Measurements from ENCODE around the gene MYL5.

DNA sequence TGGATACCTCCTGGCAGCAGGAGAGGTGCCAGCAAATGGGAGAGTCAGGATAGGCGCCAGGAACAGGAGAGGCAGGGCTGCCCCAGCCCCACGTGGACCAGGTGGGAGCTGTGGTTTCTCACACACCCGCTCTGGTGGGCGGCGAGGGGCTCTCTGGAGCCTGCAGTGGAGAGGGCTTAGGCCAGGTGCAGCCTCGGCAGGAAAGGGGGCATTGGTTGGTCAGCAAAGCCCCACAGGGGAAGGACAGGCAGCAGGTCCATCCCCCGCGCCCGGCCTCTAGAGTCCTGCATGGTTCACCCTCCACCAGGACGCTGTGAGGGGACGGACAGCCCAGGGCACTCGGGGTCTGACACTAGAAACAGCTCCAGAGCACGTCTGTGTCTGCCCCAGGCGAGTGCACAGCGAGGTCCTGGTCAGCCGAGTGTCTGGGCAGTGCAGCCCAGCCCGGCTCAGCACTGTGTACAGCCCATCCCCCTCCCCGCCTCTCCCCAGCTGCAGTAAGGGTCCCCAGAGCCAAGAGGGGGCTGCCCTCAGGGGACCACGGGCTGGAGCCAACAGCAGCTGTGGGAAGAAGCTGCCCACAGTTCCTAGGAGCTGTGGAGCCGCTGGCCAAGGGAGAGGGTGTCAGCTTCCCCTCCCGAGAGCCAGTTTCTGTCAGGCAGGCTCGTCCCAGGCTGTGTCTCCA is 8.4 kb upstream of the MYL5 start:
- TF ChIP-seq GLIS3 (CRISPR knock-in tag; IDR thresholded peaks at IDR 0.05) (no peak), ARNTL (CRISPR knock-in tag; IDR thresholded peaks at IDR 0.05; ENCODE audit: borderline replicate concordance, low read depth) (no peak), CSDC2 (CRISPR knock-in tag; IDR thresholded peaks at IDR 0.05) (no peak), ZC3H10 (CRISPR knock-in tag; IDR thresholded peaks at IDR 0.05) (no peak), TOX (CRISPR knock-in tag; IDR thresholded peaks at IDR 0.05; ENCODE audit: borderline replicate concordance) (no peak)
- TF ChIP-seq, protein P1, sequence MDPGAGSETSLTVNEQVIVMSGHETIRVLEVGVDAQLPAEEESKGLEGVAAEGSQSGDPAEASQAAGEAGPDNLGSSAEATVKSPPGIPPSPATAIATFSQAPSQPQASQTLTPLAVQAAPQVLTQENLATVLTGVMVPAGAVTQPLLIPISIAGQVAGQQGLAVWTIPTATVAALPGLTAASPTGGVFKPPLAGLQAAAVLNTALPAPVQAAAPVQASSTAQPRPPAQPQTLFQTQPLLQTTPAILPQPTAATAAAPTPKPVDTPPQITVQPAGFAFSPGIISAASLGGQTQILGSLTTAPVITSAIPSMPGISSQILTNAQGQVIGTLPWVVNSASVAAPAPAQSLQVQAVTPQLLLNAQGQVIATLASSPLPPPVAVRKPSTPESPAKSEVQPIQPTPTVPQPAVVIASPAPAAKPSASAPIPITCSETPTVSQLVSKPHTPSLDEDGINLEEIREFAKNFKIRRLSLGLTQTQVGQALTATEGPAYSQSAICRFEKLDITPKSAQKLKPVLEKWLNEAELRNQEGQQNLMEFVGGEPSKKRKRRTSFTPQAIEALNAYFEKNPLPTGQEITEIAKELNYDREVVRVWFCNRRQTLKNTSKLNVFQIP (CRISPR knock-in tag; IDR thresholded peaks at IDR 0.05; ENCODE audit: borderline replicate concordance, low read depth): no peak
- TF ChIP-seq, protein P2, sequence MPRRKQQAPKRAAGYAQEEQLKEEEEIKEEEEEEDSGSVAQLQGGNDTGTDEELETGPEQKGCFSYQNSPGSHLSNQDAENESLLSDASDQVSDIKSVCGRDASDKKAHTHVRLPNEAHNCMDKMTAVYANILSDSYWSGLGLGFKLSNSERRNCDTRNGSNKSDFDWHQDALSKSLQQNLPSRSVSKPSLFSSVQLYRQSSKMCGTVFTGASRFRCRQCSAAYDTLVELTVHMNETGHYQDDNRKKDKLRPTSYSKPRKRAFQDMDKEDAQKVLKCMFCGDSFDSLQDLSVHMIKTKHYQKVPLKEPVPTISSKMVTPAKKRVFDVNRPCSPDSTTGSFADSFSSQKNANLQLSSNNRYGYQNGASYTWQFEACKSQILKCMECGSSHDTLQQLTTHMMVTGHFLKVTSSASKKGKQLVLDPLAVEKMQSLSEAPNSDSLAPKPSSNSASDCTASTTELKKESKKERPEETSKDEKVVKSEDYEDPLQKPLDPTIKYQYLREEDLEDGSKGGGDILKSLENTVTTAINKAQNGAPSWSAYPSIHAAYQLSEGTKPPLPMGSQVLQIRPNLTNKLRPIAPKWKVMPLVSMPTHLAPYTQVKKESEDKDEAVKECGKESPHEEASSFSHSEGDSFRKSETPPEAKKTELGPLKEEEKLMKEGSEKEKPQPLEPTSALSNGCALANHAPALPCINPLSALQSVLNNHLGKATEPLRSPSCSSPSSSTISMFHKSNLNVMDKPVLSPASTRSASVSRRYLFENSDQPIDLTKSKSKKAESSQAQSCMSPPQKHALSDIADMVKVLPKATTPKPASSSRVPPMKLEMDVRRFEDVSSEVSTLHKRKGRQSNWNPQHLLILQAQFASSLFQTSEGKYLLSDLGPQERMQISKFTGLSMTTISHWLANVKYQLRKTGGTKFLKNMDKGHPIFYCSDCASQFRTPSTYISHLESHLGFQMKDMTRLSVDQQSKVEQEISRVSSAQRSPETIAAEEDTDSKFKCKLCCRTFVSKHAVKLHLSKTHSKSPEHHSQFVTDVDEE (CRISPR knock-in tag; IDR thresholded peaks at IDR 0.05): no peak
- TF ChIP-seq, protein P3, sequence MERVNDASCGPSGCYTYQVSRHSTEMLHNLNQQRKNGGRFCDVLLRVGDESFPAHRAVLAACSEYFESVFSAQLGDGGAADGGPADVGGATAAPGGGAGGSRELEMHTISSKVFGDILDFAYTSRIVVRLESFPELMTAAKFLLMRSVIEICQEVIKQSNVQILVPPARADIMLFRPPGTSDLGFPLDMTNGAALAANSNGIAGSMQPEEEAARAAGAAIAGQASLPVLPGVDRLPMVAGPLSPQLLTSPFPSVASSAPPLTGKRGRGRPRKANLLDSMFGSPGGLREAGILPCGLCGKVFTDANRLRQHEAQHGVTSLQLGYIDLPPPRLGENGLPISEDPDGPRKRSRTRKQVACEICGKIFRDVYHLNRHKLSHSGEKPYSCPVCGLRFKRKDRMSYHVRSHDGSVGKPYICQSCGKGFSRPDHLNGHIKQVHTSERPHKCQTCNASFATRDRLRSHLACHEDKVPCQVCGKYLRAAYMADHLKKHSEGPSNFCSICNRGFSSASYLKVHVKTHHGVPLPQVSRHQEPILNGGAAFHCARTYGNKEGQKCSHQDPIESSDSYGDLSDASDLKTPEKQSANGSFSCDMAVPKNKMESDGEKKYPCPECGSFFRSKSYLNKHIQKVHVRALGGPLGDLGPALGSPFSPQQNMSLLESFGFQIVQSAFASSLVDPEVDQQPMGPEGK (CRISPR knock-in tag; IDR thresholded peaks at IDR 0.05; ENCODE audit: borderline replicate concordance): no peak
